GM12878 (cell line): ENCODE measurements around the gene HINT1. TPM values are rescaled to one million over a fixed set of nuclear protein-coding genes. Genes with fewer than 3 reads are reported as not detected.

ENCODE experiments used
- ATAC-seq: fragments of 200-7000 bp; cut with Tn5 transposase; 3 replicates; pipeline ENCODE4 v1.9.1; 2020; ENCODE audit warnings: mild to moderate bottlenecking, moderate library complexity
- BruUV-seq: library from RNA; stranded (reverse); fragments of 400-500 nt; replicated peaks from 2 replicates; lab custom pipeline; 2021; lab: Mats Ljungman, UMichigan
- CTCF ChIA-PET: fragments of 300-600 bp; sonication (Branson Sonifier 250); formaldehyde crosslinking; extraction: SDS; loops from one replicate; lab custom pipeline; 2021; ENCODE audit warnings: inconsistent platforms; lab: Yijun Ruan, JAX
- POLR2A ChIA-PET: fragments of 350-600 bp; formaldehyde crosslinking; extraction: SDS; loops from one replicate; lab custom pipeline; 2021; ENCODE audit warnings: inconsistent platforms; lab: Charles Lee
- RAD21 ChIA-PET: fragments of 300-600 bp; sonication (Branson Sonifier 250); formaldehyde crosslinking; loops from one replicate; lab custom pipeline; 2023; ENCODE audit warnings: antibody characterized with exemption; ENCODE audit not compliant: unreplicated experiment; lab: Charles Lee
- SMC1A ChIA-PET: fragments of 300-600 bp; sonication (Branson Sonifier 250); formaldehyde crosslinking; loops from one replicate; lab custom pipeline; 2023; ENCODE audit not compliant: unreplicated experiment, uncharacterized antibody; lab: Charles Lee
- DNase-seq: peaks from one replicate; pipeline ENCODE4 v3.0.0-alpha.2; 2011; ENCODE audit warnings: low read depth, low spot score
- FAIRE-seq: peaks from 3 replicates; lab custom pipeline; 2011; peaks lifted over from hg19 to GRCh38; lab: Jason Lieb, UNC
- H2AFZ ChIP-seq: 2 replicates; pipeline ENCODE4 v1.6.0; 2011; ENCODE audit warnings: low read depth, low read length, control low read depth; ENCODE audit not compliant: control insufficient read depth
- H3K27ac ChIP-seq: 2 replicates; pipeline ENCODE4 v1.5.1; 2011; ENCODE audit warnings: control low read depth; ENCODE audit not compliant: control insufficient read depth, insufficient read depth
- H3K27me3 ChIP-seq, 2 experiments: replicated peaks in 1 of 2; 2 replicates each; pipeline versions ENCODE4 v1.6.0 to v1.6.1; 2011; ENCODE audit warnings: low read length in 1 of 2; ENCODE audit not compliant: control insufficient read depth in 2 of 2, insufficient read depth in 2 of 2
- H3K36me3 ChIP-seq, 2 experiments: 2 replicates each; pipeline ENCODE4 v1.5.1; 2011; ENCODE audit warnings: low read length in 1 of 2; ENCODE audit not compliant: control insufficient read depth in 2 of 2, insufficient read depth in 2 of 2
- H3K4me1 ChIP-seq: 2 replicates; pipeline ENCODE4 v1.6.1; 2011; ENCODE audit warnings: mild to moderate bottlenecking, low read length, moderate library complexity, mixed read lengths; ENCODE audit not compliant: control insufficient read depth, insufficient read depth
- H3K4me2 ChIP-seq: 2 replicates; pipeline ENCODE4 v1.6.0; 2011; ENCODE audit warnings: control low read depth; ENCODE audit not compliant: control insufficient read depth, insufficient read depth
- H3K4me3 ChIP-seq: fragments of 200-600 bp; sonication (generic); 2 replicates; pipeline ENCODE4 v1.5.1; 2016
- H3K79me2 ChIP-seq: 2 replicates; pipeline ENCODE4 v1.6.0; 2011; ENCODE audit warnings: low read length; ENCODE audit not compliant: control insufficient read depth, insufficient read depth
- H3K9ac ChIP-seq: 2 replicates; pipeline ENCODE4 v1.8.0; 2011; ENCODE audit warnings: low read length, control low read depth, mixed read lengths; ENCODE audit not compliant: control insufficient read depth, insufficient read depth
- H3K9me3 ChIP-seq: replicated peaks from 3 replicates; pipeline ENCODE4 v1.5.1; 2011; ENCODE audit warnings: mild to moderate bottlenecking, low read length; ENCODE audit not compliant: control insufficient read depth, insufficient read depth
- H4K20me1 ChIP-seq: 2 replicates; pipeline ENCODE4 v1.6.0; 2011; ENCODE audit not compliant: control insufficient read depth, insufficient read depth
- CREB1 ChIP-seq: IDR thresholded peaks from 2 replicates; pipeline ENCODE4 v1.6.1; 2012; ENCODE audit warnings: low read depth, mild to moderate bottlenecking, inconsistent platforms
- HDAC2 ChIP-seq: fragments of 200-600 bp; sonication (generic); IDR thresholded peaks from 2 replicates; pipeline ENCODE4 v1.6.1; 2017
- JUND ChIP-seq: IDR thresholded peaks from 2 replicates; pipeline ENCODE4 v1.6.1; 2012; ENCODE audit warnings: low read depth, mild to moderate bottlenecking, low read length, improper control_type of control experiment, moderate library complexity
- MEF2A ChIP-seq: IDR thresholded peaks from 2 replicates; pipeline ENCODE4 v1.6.1; 2011; ENCODE audit warnings: low read depth, mild to moderate bottlenecking, low read length, moderate library complexity; ENCODE audit not compliant: insufficient read depth
- NBN ChIP-seq: fragments of 450-650 bp; IDR thresholded peaks from 2 replicates; pipeline ENCODE4 v1.6.1; 2016
- REST ChIP-seq: IDR thresholded peaks from 2 replicates; pipeline ENCODE4 v1.6.1; 2012; ENCODE audit warnings: mild to moderate bottlenecking, low read depth, low read length
- SMC3 ChIP-seq: IDR thresholded peaks from 2 replicates; pipeline ENCODE4 v1.6.1; 2011; ENCODE audit warnings: low read length, improper control_type of control experiment, borderline replicate concordance
- SREBF2 ChIP-seq: IDR thresholded peaks from 2 replicates; pipeline ENCODE4 v1.6.1; 2012; ENCODE audit warnings: mild to moderate bottlenecking, low read length
- STAT1 ChIP-seq: fragments of 450-650 bp; conservative IDR thresholded peaks from 2 replicates; pipeline ENCODE4 v1.6.1; 2014; ENCODE audit warnings: antibody characterized with exemption, mild to moderate bottlenecking
- YBX1 ChIP-seq: fragments of 450-650 bp; IDR thresholded peaks from 2 replicates; pipeline ENCODE4 v1.6.1; 2016; ENCODE audit warnings: antibody characterized with exemption
- WGBS: methylation state at CpG from one replicate; pipeline ENCODE4 v1.1.6; 2016; ENCODE audit warnings: low lambda C conversion rate; ENCODE audit not compliant: insufficient replicate concordance, insufficient coverage; ENCODE audit errors: missing lambda C conversion rate; 5-methylcytosine and 5-hydroxymethylcytosine counted together
- in situ Hi-C: fragments of 300-500 bp; cut with MboI; formaldehyde crosslinking; loops from 9 replicates; pipeline ENCODE4 v1.14.3; 2018; ENCODE audit warnings: mixed read lengths
- intact Hi-C: fragments of 100-400 bp; cut with micrococcal nuclease; formaldehyde crosslinking; loops from one replicate; pipeline ENCODE4 v1.14.2; 2022; ENCODE audit not compliant: unreplicated experiment
- polyA plus RNA-seq, 11 experiments: library from polyadenylated mRNA; depleted of rRNA in 4 of 11; unstranded in 6 of 11; stranded (reverse) in 5 of 11; fragments of >200 nt; fragmentation: Nextera tagmentation in 4 of 11; fragmentation: Illumina TruSeq in 1 of 11; extraction: Ambion mirVana in 4 of 11; extraction: Trizol in 1 of 11; gene quantifications; 1 replicate in 1 of 11; 2 replicates in 10 of 11; pipeline versions ENCODE4 v1.2.1 to v1.2.3, GENCODE V29; 2011 to 2016; ENCODE audit warnings: inconsistent platforms in 2 of 11, missing spikeins in 2 of 11, low read depth in 1 of 11
- total RNA-seq, 4 experiments: library from RNA; depleted of rRNA in 3 of 4; stranded (reverse); fragments of >200 nt in 3 of 4; fragmentation: Illumina TruSeq in 1 of 4; extraction: Trizol in 1 of 4; gene quantifications; 2 replicates each; pipeline versions ENCODE4 v1.2.1 to v1.2.3, GENCODE V29; 2013 to 2021
- TF ChIP-seq, protein P1 (sequence below): IDR thresholded peaks from 2 replicates; pipeline ENCODE4 v1.6.1; 2012; ENCODE audit warnings: low read depth, low read length, improper control_type of control experiment
- TF ChIP-seq, protein P2 (sequence below): IDR thresholded peaks from 2 replicates; pipeline ENCODE4 v1.6.1; 2012; ENCODE audit warnings: low read depth, low read length, improper control_type of control experiment
- TF ChIP-seq, protein P3 (sequence below): IDR thresholded peaks from 2 replicates; pipeline ENCODE4 v1.6.1; 2012; ENCODE audit warnings: improper control_type of control experiment, low read depth, low read length; ENCODE audit not compliant: insufficient replicate concordance

HINT1 gene
- total and polyA plus RNA-seq, 10 of the 15 experiments (the other 5 are each of a cell fraction or from before 2014, with no cell fraction given), result 253 to 997 (median 562) TPM

DNA sequence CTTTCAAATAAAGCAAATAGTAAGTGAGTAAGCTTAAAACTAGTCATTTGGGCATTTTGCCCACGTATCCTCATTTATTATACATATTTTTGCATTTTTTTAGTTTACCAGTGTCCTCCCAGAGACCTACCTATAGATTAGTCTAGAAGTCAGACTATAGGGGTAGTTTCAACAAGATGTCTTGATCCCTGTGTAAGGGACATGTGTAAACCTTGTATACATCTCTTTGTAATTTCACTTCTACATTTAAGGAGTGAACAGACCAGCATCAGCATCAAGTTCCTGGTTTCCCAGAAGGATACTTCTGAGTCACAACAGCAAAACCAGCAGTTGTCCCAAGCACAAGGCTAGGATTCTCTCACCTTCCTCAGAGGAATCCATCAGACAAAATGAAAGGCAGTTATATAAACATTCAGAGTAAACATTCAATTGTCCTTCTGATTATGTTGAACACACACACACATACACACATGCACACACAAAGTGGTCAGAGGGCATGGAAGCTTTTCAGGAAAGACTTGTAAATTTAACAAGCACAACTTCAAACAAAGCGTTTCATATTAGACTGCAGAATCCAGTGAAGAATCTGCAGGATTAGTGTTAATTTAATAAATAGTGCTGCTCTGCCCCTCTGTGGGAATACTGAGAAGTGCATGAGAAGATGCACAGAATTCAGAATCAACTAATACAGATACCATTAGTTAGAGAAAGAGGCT, 55.4 kb downstream of the HINT1 start:
- no peaks in the 10 kb centered on the region for H3K36me3 ChIP-seq
- ChIA-PET SMC1A (interaction anchor here (1.2 to 2.0 kb wide), 3 partner anchors 238 to 999 kb away, joined by 4 to 7 read pairs (median 4); no protein-coding TSS in a partner anchor), RAD21 (interaction anchor here (1.0 to 1.1 kb wide), 3 partner anchors 238 to 1338 kb away, joined by 3 to 5 read pairs (median 4); no protein-coding TSS in a partner anchor), POLR2A (interaction anchor here (1.0 kb wide), 1 partner anchor 625 kb away, joined by 3 read pairs; no protein-coding TSS in a partner anchor), CTCF (interaction anchor here (1.0 to 3.9 kb wide), 5 partner anchors 9 to 1338 kb away, joined by 3 to 25 read pairs (median 3); no protein-coding TSS in a partner anchor)
- peak; percentile 91 for FAIRE-seq
- no peak overlapping the region for H2AFZ ChIP-seq
- in situ Hi-C loops, result loop anchor here (5.0 to 10.0 kb wide), 3 partner anchors 242 to 1335 kb away; no protein-coding TSS in a partner anchor
- H3K4me1 ChIP-seq, result no peaks in the 10 kb centered on the region
- no peaks in the 10 kb centered on the region for H3K79me2 ChIP-seq
- H3K27me3 ChIP-seq, result 0 out of 4 replicates have a peak, but pooled peaks cover 0 to 2% of the 10 kb centered on the region in 2 experiments
- intact Hi-C loops, result loop anchor here (1.0 to 5.0 kb wide), 5 partner anchors 238 to 1337 kb away; no protein-coding TSS in a partner anchor
- 13% methylated on average over 2 of the region's 2 CpGs for WGBS
- no TSS peak for BruUV-seq
- peak; percentile 12 for DNase-seq
- peak; percentile 94 for ATAC-seq
- no peaks in the 10 kb centered on the region for H4K20me1 ChIP-seq
- no peaks in the 10 kb centered on the region for H3K9me3 ChIP-seq
- H3K9ac ChIP-seq, result no peak overlapping the region
- H3K27ac ChIP-seq, result no peak overlapping the region
- no peak overlapping the region for H3K4me3 ChIP-seq
- H3K4me2 ChIP-seq, result no peak overlapping the region
- peak; percentile 70; the same call in 1 of the 2 replicates for TF ChIP-seq SMC3
- TF ChIP-seq NBN, result no peak
- TF ChIP-seq CREB1, result no peak
- TF ChIP-seq SREBF2, result no peak
- no peak for TF ChIP-seq YBX1
- TF ChIP-seq, protein P1, sequence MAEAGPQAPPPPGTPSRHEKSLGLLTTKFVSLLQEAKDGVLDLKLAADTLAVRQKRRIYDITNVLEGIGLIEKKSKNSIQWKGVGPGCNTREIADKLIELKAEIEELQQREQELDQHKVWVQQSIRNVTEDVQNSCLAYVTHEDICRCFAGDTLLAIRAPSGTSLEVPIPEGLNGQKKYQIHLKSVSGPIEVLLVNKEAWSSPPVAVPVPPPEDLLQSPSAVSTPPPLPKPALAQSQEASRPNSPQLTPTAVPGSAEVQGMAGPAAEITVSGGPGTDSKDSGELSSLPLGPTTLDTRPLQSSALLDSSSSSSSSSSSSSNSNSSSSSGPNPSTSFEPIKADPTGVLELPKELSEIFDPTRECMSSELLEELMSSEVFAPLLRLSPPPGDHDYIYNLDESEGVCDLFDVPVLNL, result no peak
- no peak for TF ChIP-seq REST
- TF ChIP-seq STAT1, result no peak
- TF ChIP-seq, protein P2, sequence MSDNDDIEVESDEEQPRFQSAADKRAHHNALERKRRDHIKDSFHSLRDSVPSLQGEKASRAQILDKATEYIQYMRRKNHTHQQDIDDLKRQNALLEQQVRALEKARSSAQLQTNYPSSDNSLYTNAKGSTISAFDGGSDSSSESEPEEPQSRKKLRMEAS, result no peak
- no peak for TF ChIP-seq HDAC2
- no peak for TF ChIP-seq JUND
- no peak for TF ChIP-seq MEF2A
- TF ChIP-seq, protein P3, sequence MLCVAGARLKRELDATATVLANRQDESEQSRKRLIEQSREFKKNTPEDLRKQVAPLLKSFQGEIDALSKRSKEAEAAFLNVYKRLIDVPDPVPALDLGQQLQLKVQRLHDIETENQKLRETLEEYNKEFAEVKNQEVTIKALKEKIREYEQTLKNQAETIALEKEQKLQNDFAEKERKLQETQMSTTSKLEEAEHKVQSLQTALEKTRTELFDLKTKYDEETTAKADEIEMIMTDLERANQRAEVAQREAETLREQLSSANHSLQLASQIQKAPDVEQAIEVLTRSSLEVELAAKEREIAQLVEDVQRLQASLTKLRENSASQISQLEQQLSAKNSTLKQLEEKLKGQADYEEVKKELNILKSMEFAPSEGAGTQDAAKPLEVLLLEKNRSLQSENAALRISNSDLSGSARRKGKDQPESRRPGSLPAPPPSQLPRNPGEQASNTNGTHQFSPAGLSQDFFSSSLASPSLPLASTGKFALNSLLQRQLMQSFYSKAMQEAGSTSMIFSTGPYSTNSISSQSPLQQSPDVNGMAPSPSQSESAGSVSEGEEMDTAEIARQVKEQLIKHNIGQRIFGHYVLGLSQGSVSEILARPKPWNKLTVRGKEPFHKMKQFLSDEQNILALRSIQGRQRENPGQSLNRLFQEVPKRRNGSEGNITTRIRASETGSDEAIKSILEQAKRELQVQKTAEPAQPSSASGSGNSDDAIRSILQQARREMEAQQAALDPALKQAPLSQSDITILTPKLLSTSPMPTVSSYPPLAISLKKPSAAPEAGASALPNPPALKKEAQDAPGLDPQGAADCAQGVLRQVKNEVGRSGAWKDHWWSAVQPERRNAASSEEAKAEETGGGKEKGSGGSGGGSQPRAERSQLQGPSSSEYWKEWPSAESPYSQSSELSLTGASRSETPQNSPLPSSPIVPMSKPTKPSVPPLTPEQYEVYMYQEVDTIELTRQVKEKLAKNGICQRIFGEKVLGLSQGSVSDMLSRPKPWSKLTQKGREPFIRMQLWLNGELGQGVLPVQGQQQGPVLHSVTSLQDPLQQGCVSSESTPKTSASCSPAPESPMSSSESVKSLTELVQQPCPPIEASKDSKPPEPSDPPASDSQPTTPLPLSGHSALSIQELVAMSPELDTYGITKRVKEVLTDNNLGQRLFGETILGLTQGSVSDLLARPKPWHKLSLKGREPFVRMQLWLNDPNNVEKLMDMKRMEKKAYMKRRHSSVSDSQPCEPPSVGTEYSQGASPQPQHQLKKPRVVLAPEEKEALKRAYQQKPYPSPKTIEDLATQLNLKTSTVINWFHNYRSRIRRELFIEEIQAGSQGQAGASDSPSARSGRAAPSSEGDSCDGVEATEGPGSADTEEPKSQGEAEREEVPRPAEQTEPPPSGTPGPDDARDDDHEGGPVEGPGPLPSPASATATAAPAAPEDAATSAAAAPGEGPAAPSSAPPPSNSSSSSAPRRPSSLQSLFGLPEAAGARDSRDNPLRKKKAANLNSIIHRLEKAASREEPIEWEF, result no peak
